Parathyroid adenoma (tissue), 2 donors: ENCODE data around the gene GNS.

Source experiments
- H2AFZ ChIP-seq: fragments of 300-600 bp; sonication (generic); one replicate; pipeline ENCODE4 v1.7.0; 2017; ENCODE audit warnings: antibody characterized with exemption, mild to moderate bottlenecking
- H3K27ac ChIP-seq: fragments of 300-600 bp; sonication (generic); one replicate; pipeline ENCODE4 v1.7.0; 2017
- H3K27me3 ChIP-seq: fragments of 300-600 bp; sonication (generic); one replicate; pipeline ENCODE4 v1.7.0; 2017; ENCODE audit warnings: low read length; ENCODE audit not compliant: control insufficient read depth, insufficient read depth
- H3K36me3 ChIP-seq: fragments of 300-600 bp; sonication (generic); one replicate; pipeline ENCODE4 v1.7.0; 2017; ENCODE audit warnings: low read length; ENCODE audit not compliant: control insufficient read depth, insufficient read depth
- H3K4me1 ChIP-seq: fragments of 300-600 bp; sonication (generic); one replicate; pipeline ENCODE4 v1.7.0; 2017; ENCODE audit warnings: control low read depth
- H3K4me2 ChIP-seq: fragments of 300-600 bp; sonication (generic); one replicate; pipeline ENCODE4 v1.7.0; 2017; ENCODE audit warnings: low read length
- H3K4me3 ChIP-seq: fragments of 300-600 bp; sonication (generic); one replicate; pipeline ENCODE4 v1.7.0; 2017; ENCODE audit warnings: low read depth, low read length
- H3K79me2 ChIP-seq: fragments of 300-600 bp; sonication (generic); one replicate; pipeline ENCODE4 v1.7.0; 2017; ENCODE audit warnings: control low read depth
- H3K9ac ChIP-seq: fragments of 300-600 bp; sonication (generic); one replicate; pipeline ENCODE4 v1.7.0; 2017; ENCODE audit warnings: mild to moderate bottlenecking
- H3K9me3 ChIP-seq: fragments of 300-600 bp; sonication (generic); one replicate; pipeline ENCODE4 v1.7.0; 2017; ENCODE audit warnings: low read length; ENCODE audit not compliant: control insufficient read depth
- TF ChIP-seq, protein P1 (sequence below): fragments of 300-600 bp; sonication (generic); IDR thresholded peaks from one replicate; pipeline ENCODE4 v1.7.0; 2017; ENCODE audit warnings: antibody characterized with exemption, mild to moderate bottlenecking
- donor health status: primary hyperparathyroidism.

Gene GNS

GRCh38 chr12:64752833-64753238 is 6.4 kb downstream of the GNS start:
- H3K4me3 ChIP-seq: no peak overlapping the region
- H3K27ac ChIP-seq: no peak overlapping the region
- no peak overlapping the region for H3K9ac ChIP-seq
- H3K27me3 ChIP-seq: no peaks in the 10 kb centered on the region
- H3K4me1 ChIP-seq: no peaks in the 10 kb centered on the region
- no peak overlapping the region for H3K4me2 ChIP-seq
- no peak overlapping the region for H2AFZ ChIP-seq
- H3K79me2 ChIP-seq: no peaks in the 10 kb centered on the region
- H3K36me3 ChIP-seq: no peaks in the 10 kb centered on the region
- H3K9me3 ChIP-seq: no peaks in the 10 kb centered on the region
- TF ChIP-seq, protein P1, sequence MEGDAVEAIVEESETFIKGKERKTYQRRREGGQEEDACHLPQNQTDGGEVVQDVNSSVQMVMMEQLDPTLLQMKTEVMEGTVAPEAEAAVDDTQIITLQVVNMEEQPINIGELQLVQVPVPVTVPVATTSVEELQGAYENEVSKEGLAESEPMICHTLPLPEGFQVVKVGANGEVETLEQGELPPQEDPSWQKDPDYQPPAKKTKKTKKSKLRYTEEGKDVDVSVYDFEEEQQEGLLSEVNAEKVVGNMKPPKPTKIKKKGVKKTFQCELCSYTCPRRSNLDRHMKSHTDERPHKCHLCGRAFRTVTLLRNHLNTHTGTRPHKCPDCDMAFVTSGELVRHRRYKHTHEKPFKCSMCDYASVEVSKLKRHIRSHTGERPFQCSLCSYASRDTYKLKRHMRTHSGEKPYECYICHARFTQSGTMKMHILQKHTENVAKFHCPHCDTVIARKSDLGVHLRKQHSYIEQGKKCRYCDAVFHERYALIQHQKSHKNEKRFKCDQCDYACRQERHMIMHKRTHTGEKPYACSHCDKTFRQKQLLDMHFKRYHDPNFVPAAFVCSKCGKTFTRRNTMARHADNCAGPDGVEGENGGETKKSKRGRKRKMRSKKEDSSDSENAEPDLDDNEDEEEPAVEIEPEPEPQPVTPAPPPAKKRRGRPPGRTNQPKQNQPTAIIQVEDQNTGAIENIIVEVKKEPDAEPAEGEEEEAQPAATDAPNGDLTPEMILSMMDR: no peak

DNA sequence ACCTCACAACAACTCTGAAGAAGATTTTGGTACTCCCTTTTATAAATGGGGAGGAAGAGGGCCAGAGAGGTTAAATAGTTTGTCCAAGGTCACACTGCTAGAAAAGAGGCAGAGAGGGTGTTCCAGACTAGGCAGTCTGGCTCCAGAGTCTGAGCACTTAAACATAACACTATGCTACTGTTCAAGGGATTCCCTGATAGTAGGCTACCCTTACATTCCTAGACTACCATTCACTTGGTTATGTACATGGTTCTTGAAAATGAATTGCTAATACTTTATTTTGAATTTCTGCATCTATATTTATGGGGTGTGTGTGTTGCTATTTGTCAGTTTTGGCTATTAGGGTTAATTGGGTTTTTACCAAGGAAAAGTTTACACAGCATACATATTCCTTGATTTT is 7.2 kb downstream of the GNS start:
- Histone ChIP-seq H3K79me2 (no peaks in the 10 kb centered on the region), H3K36me3 (no peaks in the 10 kb centered on the region), H3K9ac (no peak overlapping the region), H3K27me3 (no peaks in the 10 kb centered on the region), H3K9me3 (no peaks in the 10 kb centered on the region), H3K4me1 (no peaks in the 10 kb centered on the region), H3K4me3 (no peak overlapping the region), H3K27ac (no peak overlapping the region), H2AFZ (no peak overlapping the region), H3K4me2 (no peak overlapping the region)
- TF ChIP-seq, protein P1: no peak

- H3K27ac ChIP-seq: no peak overlapping the region
- H3K9ac ChIP-seq: no peak overlapping the region
- H3K4me3 ChIP-seq: no peak overlapping the region
- H3K36me3 ChIP-seq: no peaks in the 10 kb centered on the region
- no peaks in the 10 kb centered on the region for H3K9me3 ChIP-seq
- no peaks in the 10 kb centered on the region for H3K27me3 ChIP-seq
- no peak overlapping the region for H3K4me2 ChIP-seq
- no peaks in the 10 kb centered on the region for H3K79me2 ChIP-seq
- TF ChIP-seq, protein P1: no peak
- no peaks in the 10 kb centered on the region for H3K4me1 ChIP-seq
- H2AFZ ChIP-seq: no peak overlapping the region
Measured at GRCh38 chr12:64749461-64750200, 9.6 kb downstream of the GNS start.

GRCh38 chr12:64747695-64748094 is 11.5 kb downstream of the GNS start:
- Histone ChIP-seq H2AFZ (no peak overlapping the region), H3K4me3 (no peak overlapping the region), H3K27ac (no peak overlapping the region), H3K9me3 (no peaks in the 10 kb centered on the region), H3K79me2 (no peaks in the 10 kb centered on the region), H3K4me1 (no peaks in the 10 kb centered on the region), H3K27me3 (no peaks in the 10 kb centered on the region), H3K4me2 (no peak overlapping the region), H3K36me3 (no peaks in the 10 kb centered on the region), H3K9ac (no peak overlapping the region)
- TF ChIP-seq, protein P1: no peak

GRCh38 chr12:64746663-64747062 is 12.5 kb downstream of the GNS start:
- no peak overlapping the region for H3K27ac ChIP-seq
- H3K9ac ChIP-seq: no peak overlapping the region
- H3K4me3 ChIP-seq: no peak overlapping the region
- H2AFZ ChIP-seq: no peak overlapping the region
- H3K9me3 ChIP-seq: no peaks in the 10 kb centered on the region
- H3K4me1 ChIP-seq: no peaks in the 10 kb centered on the region
- H3K79me2 ChIP-seq: no peaks in the 10 kb centered on the region
- H3K27me3 ChIP-seq: no peaks in the 10 kb centered on the region
- TF ChIP-seq, protein P1: no peak
- H3K36me3 ChIP-seq: no peaks in the 10 kb centered on the region
- no peak overlapping the region for H3K4me2 ChIP-seq
